NCI-H1417 treated with DMSO at 0.1 percent for 48 hours (cell line): ENCODE results near the gene CHAF1A.

Experiments
- DNase-seq: peaks from one replicate; lab custom pipeline; 2025; lab: John Stamatoyannopoulos, UW

CHAF1A gene

GRCh38 chr19:4366666-4367335 lies 35.6 kb upstream of the CHAF1A start:
- DNase-seq, result no peak

DNA sequence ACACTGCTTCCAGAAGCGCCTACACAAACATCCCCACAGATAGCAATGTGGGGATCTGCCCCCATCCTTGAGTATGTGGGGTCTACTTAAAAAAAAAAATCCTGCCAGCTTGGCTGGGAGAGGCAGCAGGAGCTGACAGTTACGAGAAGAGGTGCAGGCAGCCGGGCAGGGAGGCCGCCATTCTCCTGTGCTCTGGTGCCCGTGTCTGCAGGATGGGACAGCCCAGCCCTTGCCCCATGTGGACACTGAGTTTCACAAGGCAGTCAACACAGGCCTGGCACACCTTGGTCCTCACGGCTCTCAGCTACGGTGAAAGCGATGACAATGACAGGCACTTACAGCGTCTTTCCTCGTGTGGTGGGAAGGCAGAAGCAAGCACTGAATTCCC lies 35.1 kb upstream of the CHAF1A start:
- DNase-seq, result no peak

GRCh38 chr19:4367781-4368127 lies 34.7 kb upstream of the CHAF1A start:
- DNase-seq, result no peak

DNA sequence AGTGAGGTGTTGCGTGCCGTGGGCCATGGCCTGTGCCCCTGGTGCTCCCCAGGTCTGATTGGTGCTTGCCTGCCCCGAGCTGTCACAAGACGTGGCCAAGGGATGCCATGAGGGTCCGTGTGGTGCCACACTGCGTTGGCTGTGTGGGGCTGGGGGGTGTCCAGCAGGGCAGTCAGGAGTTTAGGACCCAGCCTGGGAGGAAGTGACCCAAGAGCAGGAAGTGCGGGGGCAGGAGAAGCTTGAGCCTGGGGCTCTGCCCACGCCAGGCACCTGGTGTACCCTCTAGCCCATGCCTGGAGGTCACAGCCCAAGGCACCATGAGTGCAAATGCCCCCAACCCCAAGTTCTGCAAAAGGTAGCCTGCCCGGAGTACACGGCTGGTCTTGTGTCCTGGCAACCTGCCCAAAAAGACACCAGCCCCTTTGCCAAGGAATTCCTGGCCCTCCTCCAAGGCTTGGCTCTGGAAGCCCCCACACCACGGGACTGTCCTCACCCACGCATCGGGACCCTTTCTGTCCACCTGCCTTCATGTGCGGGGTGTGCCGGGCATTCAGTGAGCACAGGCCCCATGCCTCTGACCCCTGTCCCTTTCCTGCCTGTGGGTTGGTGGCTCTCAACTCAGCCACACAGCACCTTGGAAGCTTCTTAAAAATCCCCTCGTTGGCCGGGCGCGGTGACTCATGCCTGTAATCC lies 34.2 kb upstream of the CHAF1A start:
- DNase-seq, result no peak

DNA sequence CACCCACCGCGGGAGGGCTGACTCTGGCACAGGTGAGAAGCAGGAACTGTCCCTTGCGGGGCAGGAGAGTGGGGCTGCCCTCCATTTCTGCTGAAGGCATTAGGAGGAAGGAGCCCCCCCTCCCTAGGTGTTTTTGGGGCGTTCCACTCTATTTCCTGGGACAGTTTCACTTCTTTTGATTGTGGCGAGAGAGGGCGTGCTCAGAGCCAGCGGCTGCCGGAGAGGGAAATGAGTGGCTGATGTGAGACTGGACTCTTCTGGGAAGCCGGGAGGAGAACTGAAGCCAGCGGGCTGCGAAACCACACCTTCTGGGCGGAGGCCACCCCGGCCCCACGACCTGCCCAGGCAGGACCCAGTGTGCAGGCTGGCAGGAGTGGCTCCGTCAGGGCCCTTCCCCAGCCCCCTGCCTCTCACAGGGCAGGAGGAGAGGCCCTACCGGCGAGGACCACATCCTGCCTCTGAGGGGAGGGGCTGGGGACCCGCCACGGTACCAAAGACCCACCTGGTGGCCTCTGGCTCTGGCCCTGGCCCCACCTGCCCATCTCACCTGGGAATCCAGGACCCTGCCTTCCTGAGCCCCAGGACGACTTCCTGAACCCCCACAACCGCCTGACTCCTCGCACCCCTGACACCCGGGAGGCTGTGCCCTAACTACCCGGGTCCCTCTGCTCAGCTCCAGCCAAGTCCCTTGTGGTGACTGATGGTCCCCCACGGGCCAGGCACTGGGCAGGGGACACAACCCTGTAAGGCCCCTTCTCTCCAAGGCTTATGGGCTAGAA lies 33.1 kb upstream of the CHAF1A start:
- DNase-seq, result no peak

DNA sequence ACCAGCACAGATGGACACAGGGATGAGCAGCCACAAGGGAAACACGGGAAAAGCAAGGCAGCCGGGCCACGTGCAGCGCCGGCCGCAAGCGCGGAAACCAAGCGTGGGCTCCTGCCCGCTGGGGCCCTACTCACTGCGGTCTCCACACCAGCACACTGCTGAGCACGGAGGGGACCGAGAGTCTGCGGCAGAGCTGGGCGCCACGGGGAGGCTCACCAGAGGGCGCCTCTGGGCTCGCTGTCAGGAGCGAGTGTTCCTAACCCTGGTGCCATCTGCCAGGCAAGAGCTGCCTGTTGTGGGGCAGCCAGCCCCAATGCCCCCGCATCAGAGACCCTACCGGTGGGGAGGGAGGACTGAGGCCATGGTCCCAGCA lies 32.6 kb upstream of the CHAF1A start:
- DNase-seq, result no peak

DNA sequence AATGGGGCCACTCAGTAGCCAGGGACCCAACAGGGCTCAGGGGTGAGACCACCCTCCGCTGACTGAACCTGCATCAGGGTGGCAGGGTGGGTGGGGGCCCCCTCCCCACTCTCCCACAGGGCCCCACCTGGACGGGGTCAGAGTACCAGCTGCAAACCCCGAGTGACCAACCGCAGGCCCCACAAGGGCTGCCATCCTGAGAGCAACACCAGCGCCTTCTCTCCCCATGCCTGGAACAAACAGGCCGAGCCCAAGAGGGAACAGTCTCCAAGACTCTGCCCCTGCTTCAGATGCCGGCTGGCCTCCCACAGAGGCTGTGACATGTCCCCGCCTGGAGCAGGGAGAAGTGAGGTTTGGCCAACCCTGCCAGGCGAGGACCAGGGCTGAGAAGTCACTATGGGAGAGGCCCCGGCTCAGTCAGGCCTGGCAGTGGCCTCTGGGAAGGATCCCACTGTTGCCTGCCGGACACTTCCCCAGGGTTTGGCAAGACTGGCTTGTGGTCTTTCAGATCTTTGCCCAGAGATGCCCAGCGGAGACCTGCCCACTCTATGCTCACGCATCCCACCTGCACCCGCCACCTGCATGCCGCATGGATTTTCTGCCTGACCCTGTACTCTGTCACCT lies 31.9 kb upstream of the CHAF1A start:
- DNase-seq, result no peak

DNA sequence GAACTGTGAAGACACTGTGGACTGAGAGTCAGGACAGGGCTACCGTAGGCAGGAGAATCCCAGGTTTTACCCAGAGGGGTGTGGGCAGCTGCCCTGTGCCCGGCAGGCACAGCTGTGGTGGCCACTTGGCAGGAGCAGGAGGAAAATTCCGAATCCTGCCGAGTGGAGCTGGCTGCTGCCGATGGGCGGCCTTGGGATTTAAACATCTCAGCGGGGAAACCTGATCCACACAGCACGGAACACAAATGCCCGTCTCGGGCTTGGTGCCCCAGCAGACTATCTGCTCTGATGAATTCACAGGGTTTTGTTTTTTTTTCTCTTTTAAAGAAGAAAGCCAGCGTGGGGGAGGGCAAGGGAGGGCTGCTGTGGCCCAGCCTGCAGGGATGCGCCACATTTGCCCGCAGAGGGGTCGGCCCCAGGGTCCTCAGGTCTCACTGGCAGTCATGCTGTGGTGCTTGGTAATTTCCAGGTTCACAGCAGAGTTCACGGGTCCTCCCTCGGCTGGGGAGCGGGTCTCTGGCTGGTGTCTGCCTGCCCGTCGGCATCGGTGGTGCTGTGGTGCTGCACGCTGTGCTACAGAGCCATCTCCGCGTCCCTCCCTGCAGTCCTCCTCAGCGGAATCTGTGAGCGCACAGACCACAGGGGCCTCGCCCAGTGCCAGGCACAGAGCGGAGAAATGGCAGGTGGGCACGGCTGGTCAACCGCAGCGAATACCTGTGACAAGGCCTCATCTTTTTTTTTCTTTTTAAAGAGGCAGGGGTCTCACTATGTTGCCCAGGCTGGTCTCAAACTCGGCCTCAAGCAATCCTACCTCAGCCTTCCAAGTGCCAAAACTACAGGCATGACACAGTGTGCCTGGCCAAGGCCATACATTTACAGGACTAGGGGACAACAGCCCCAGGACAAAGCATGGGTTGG lies 30.9 kb upstream of the CHAF1A start:
- no peak for DNase-seq

DNA sequence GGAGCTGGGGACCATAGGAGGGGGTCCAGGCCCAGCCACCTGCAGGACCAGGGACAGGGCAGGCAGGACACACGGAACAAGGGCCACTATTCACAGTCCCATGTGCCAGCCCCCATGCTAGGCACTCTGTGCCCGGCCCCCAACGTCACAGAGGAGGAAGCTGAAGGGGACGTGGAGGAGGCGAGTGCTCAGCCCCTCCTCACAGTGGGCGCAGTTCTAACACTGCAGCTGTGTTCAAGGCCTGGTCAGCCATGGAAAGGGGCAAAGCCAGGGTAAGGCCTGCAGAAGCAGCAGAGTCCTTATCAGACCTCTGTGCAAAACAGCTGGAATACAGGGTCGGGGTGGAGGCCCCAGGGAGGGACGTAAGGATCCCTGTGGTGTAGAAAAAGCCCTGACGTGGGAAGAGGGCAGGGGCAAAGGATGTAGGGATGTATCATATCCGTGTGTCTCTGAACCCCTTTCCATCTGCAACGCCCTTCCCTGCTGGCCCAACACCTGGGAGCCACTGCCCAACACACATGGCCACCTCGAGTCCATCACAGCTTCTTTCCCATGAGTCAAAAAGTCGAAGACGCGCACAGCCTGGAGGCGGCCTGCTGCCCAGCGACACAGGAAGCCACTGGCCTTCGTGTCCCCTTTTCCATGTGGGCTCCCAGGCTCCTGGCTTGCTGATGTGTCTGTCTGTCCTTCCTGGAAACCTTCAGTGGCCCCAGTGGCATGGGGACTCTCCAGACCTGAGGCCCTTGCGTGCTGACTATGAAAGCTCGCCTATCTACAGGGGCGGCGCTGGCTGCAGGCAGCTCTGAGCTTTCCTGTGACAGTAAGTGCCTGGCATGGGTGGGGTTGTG lies 30.1 kb upstream of the CHAF1A start:
- DNase-seq, result no peak

GRCh38 chr19:4373013-4373367 lies 29.4 kb upstream of the CHAF1A start:
- DNase-seq, result no peak

GRCh38 chr19:4373601-4374497 lies 28.6 kb upstream of the CHAF1A start:
- DNase-seq, result no peak

DNA sequence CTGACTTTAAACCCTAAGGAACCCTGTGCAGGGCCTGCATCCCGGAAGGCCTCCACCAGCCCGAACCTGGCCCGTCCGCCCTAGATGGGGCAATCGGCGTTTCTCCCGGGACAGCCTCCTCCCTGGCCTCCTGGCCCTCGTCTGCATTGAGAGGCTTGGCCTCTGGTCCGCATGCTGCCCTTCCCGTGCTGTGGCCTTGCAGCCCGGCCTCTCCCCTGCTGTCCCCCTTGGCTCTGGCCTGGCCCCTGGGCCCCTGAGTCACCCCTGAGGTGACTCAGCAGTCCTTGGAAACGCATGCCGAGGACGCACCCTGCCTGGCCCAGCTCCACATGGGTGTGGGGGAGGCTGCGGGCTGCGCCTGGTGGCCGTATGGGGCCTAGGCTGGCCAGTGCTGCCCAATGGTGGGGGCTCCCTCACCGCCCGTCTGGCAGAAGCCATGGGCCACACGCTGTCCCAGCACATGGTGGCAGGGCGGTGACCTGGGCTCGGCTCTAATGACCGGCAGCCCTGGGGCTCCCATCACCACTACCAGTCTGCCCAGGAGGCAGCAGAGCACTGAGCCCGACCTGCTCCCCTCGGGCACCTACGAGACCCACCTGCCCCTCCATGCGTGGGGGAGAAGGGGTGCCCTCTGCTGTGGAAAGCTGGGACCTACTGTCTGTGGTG lies 27.8 kb upstream of the CHAF1A start:
- no peak for DNase-seq

DNA sequence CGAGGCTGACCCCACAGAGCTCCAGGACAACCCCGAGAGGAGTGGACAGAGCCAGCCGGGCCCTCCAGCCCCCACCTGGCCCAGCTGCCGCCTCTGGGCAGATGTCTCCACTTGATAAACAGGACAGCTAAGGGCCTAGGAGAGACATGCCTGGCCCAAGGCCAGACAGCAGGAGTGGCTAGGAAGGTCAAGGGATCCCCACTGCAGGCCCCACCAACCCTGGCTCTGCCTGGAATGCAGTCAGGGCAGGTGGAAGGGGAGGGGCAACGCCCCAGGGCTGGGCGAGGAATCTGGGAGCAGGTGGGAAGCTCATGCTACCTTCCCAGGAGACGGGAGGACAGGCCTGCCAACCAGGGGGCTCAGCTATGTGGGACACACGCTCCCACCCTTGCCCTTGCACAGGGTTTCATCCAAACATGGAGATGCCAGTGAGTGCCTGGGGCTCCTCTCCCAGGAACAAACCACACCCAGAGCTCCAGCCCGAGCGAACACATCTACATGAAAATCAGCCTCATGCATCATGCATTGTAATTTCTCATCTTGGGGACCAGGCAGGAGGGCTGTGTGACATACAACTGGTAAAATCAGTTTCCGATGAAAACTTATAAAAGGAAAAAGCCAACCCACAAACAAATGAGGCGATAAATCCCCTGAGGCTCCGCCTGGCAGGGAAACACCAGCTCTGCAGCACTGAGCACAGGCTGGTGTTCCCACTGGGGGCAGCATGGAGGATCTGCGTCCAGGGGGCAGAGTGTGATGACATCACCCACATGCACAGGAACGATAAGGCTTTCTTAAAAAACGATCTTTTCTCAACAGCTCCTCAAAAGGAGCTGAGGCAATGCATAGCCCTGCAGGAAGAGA lies 27.0 kb upstream of the CHAF1A start:
- no peak for DNase-seq

DNA sequence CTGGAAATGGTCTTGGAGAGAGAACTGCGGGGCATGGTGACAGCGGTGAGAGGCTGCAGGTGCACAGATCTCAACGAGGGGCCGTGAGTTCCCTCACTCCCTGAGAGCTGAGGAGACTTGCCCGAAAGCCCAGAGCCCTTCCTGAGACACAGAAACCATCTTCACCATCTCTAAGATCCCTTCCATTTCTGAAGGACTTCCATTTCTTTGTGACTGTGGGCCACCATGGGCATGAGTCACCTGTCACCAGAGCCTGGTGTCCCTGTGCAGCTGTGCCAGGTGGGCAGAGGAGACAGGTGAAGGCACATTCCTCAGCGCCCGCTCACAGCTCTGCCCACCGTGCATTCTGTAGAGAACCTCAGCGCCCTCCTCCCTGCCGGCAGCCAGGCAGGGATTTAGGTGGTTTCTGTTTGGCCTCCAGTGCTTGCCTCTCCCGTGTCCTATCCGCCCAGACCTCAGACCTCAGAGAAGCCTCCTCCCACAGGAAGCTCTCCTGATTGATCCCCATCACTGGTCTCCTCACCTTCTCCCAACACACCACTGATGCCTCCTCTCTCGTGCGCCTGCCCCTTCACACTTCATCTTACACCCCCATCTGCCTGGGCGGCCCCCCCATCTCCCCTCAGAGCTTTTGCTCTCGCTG lies 26.3 kb upstream of the CHAF1A start:
- DNase-seq, result no peak

DNA sequence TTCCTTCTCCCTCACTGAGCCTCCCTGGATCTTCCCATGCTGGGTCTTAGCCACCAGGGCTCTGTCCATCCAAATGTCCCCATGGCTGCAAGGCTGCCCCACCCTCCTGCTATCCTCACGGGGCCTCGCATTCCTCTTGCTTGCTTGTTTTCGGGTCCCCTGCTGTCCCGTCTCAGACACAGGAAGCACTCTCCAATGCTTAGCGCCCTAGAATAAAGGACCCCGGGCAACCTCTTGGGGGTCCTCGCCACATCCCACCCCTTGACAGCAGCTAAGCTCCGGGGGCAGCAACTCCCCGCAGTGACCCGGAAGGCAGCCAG lies 25.8 kb upstream of the CHAF1A start:
- no peak for DNase-seq

DNA sequence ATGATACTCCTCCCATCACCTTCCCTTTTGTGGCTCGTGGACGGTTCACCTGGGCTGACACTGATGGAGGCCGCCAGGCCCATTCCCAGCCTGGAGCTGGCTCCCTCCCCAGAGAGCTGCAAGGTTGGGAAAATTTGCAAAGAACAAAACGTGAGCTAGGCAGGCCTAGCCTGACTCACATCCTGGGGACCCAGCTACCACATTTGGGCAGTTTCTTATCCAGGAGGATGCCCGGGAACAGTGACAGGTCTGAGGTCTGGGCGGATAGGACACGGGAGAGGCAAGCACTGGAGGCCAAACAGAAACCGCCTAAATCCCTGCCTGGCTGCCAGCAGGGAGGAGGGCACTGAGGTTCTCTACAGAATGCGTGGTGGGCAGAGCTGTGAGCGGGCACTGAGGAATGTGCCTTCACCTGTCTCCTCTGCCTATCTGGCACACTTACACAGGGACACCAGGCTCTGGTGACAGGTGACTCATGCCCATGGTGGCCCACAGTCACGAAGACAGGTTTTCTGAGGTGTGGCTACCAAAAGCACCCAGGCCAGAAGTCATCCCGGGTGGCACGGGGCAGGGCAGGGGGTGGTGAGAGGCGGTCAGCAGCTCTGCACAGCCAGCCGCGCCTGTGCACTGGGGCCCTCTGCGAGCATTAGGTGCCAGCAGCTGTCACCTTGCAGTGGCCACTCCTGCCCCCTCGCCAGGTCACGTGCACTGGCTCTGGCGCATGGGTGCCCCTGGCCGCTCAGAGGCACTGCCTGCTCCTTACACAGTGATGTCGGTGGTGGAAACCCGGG lies 25.3 kb upstream of the CHAF1A start:
- DNase-seq, result no peak

- DNase-seq, result no peak
Measured at GRCh38 chr19:4378886-4379285, 23.6 kb upstream of the CHAF1A start.
